SK-N-SH (cell line): ENCODE data around the gene LHPP. TPM values are rescaled to one million over a fixed set of nuclear protein-coding genes. Genes with fewer than 3 reads are reported as not detected.

Experiments
- CTCF ChIA-PET: fragments of 300-600, 350-600 bp; formaldehyde crosslinking; extraction: SDS; loops from one replicate; lab custom pipeline; 2021; lab: Yijun Ruan, JAX
- POLR2A ChIA-PET: fragments of 350-600 bp; sonication (Branson Sonifier 250); formaldehyde crosslinking; extraction: SDS; loops from one replicate; lab custom pipeline; 2020; ENCODE audit warnings: antibody characterized with exemption, inconsistent platforms; lab: Yijun Ruan, JAX
- DNase-seq: peaks from one replicate; pipeline ENCODE4 v3.0.0; 2012
- H2AFZ ChIP-seq: fragments of 200-600 bp; sonication (generic); 2 replicates; pipeline ENCODE4 v1.8.1; 2016; ENCODE audit warnings: antibody characterized with exemption, mild to moderate bottlenecking, low read depth
- H3F3A ChIP-seq: fragments of 200-600 bp; sonication (generic); replicated peaks from 2 replicates; pipeline ENCODE3; 2016; ENCODE audit warnings: antibody characterized with exemption, mild to moderate bottlenecking; ENCODE audit not compliant: insufficient read depth
- H3K27ac ChIP-seq, 2 experiments: fragments of 200-500 bp in 1 of 2; fragments of 200-600 bp in 1 of 2; sonication (Bioruptor generic) in 1 of 2; sonication (generic), shearing (Covaris generic) in 1 of 2; 2 replicates each; pipeline versions ENCODE4 v1.5.1 to v1.6.1; 2014 to 2016; ENCODE audit warnings: low read depth in 2 of 2, inconsistent platforms in 1 of 2, low read length in 1 of 2, mild to moderate bottlenecking in 1 of 2, mixed read lengths in 1 of 2
- H3K27me3 ChIP-seq: fragments of 200-600 bp; sonication (generic), shearing (Covaris generic); 2 replicates; pipeline ENCODE4 v1.6.1; 2016; ENCODE audit warnings: mixed run types; ENCODE audit not compliant: insufficient read depth
- H3K36me3 ChIP-seq, 2 experiments: fragments of 200-500 bp in 1 of 2; fragments of 200-600 bp in 1 of 2; sonication (Bioruptor generic) in 1 of 2; sonication (generic) in 1 of 2; replicated peaks in 1 of 2; 2 replicates each; pipeline versions ENCODE3 to v1.5.1; 2014 to 2016; ENCODE audit warnings: low read length in 1 of 2, mild to moderate bottlenecking in 1 of 2; ENCODE audit not compliant: insufficient read depth in 2 of 2, control insufficient read depth in 1 of 2
- H3K4me1 ChIP-seq, 2 experiments: fragments of 200-500 bp in 1 of 2; fragments of 200-600 bp in 1 of 2; sonication (Bioruptor generic) in 1 of 2; sonication (generic), shearing (Covaris generic) in 1 of 2; 2 replicates each; pipeline versions ENCODE4 v1.5.1 to v1.6.1; 2014 to 2016; ENCODE audit warnings: low read depth in 1 of 2, low read length in 1 of 2, mixed run types in 1 of 2; ENCODE audit not compliant: insufficient read depth in 2 of 2, control insufficient read depth in 1 of 2
- H3K4me2 ChIP-seq: fragments of 200-600 bp; sonication (generic), shearing (Covaris generic); 2 replicates; pipeline ENCODE4 v1.6.1; 2017; ENCODE audit warnings: mixed run types
- H3K4me3 ChIP-seq, 2 experiments: fragments of 200-500 bp in 1 of 2; fragments of 200-600 bp in 1 of 2; sonication (Bioruptor generic) in 1 of 2; sonication (generic), shearing (Covaris generic) in 1 of 2; 2 replicates each; pipeline versions ENCODE4 v1.5.1 to v1.8.1; 2014 to 2016; ENCODE audit warnings: low read depth in 2 of 2, inconsistent platforms in 1 of 2, low read length in 1 of 2, mild to moderate bottlenecking in 1 of 2, mixed read lengths in 1 of 2, moderate library complexity in 1 of 2
- H3K79me2 ChIP-seq: fragments of 200-600 bp; sonication (generic); 2 replicates; pipeline ENCODE4 v1.8.1; 2017; ENCODE audit warnings: mild to moderate bottlenecking; ENCODE audit not compliant: insufficient read depth
- H3K9ac ChIP-seq: fragments of 200-600 bp; sonication (generic); 2 replicates; pipeline ENCODE4 v1.6.1; 2017; ENCODE audit warnings: mixed run types
- H3K9me2 ChIP-seq: fragments of 200-600 bp; sonication (generic); 2 replicates; pipeline ENCODE4 v1.6.1; 2017; ENCODE audit warnings: mixed run types
- H3K9me3 ChIP-seq: fragments of 200-600 bp; sonication (generic); 2 replicates; pipeline ENCODE4 v1.6.1; 2017; ENCODE audit warnings: mixed run types, mild to moderate bottlenecking, moderate library complexity
- H4K20me1 ChIP-seq: fragments of 200-600 bp; sonication (generic); 2 replicates; pipeline ENCODE4 v1.6.1; 2017; ENCODE audit warnings: mild to moderate bottlenecking, mixed run types; ENCODE audit not compliant: insufficient read depth
- ELF1 ChIP-seq: IDR thresholded peaks from 2 replicates; pipeline ENCODE4 v1.4.0; 2012
- EP300 ChIP-seq, 2 experiments: IDR thresholded peaks; 2 replicates each; pipeline versions ENCODE4 v1.4.0 to v1.6.1; 2012; ENCODE audit warnings: borderline replicate concordance in 1 of 2, low read depth in 1 of 2, low read length in 1 of 2
- EZH2phosphoT487 ChIP-seq: fragments of 200-600 bp; sonication (generic); IDR thresholded peaks from 2 replicates; pipeline ENCODE4 v1.6.1; 2017; ENCODE audit warnings: low read depth, mixed run types, mild to moderate bottlenecking, antibody characterized with exemption, moderate library complexity, borderline replicate concordance
- FOSL2 ChIP-seq: IDR thresholded peaks from 2 replicates; pipeline ENCODE4 v1.4.0; 2012; ENCODE audit warnings: low read depth, mild to moderate bottlenecking, moderate library complexity, borderline replicate concordance
- FOXJ3 ChIP-seq: sonication (generic); formaldehyde crosslinking; IDR thresholded peaks from 2 replicates; pipeline ENCODE4 v1.5.1; 2020; ENCODE audit warnings: mild to moderate bottlenecking, missing genetic modification reagents
- FOXM1 ChIP-seq: IDR thresholded peaks from 2 replicates; pipeline ENCODE4 v1.4.0; 2012; ENCODE audit warnings: low read depth, mild to moderate bottlenecking
- GABPA ChIP-seq: IDR thresholded peaks from 2 replicates; pipeline ENCODE4 v1.4.0; 2012; ENCODE audit warnings: low read depth, mild to moderate bottlenecking
- GATA2 ChIP-seq: sonication (generic); formaldehyde crosslinking; IDR thresholded peaks from 2 replicates; pipeline ENCODE4 v1.5.0; 2020; ENCODE audit warnings: mild to moderate bottlenecking, missing genetic modification reagents
- JUND ChIP-seq: IDR thresholded peaks from 2 replicates; pipeline ENCODE4 v1.4.0; 2012
- MXI1 ChIP-seq: IDR thresholded peaks from 2 replicates; pipeline ENCODE4 v1.6.1; 2012; ENCODE audit warnings: mild to moderate bottlenecking, low read depth, low read length, improper control_type of control experiment
- POLR2AphosphoS5 ChIP-seq: IDR thresholded peaks from 2 replicates; pipeline ENCODE4 v1.6.1; 2012; ENCODE audit warnings: low read depth, low read length
- RAD21 ChIP-seq: IDR thresholded peaks from 2 replicates; pipeline ENCODE4 v1.6.1; 2012; ENCODE audit warnings: mild to moderate bottlenecking, low read length
- RCOR1 ChIP-seq: fragments of 150-350 bp; IDR thresholded peaks from 2 replicates; pipeline ENCODE4 v1.6.1; 2017; ENCODE audit warnings: antibody characterized with exemption, low read length
- RFX5 ChIP-seq: IDR thresholded peaks from 2 replicates; pipeline ENCODE4 v1.6.1; 2012; ENCODE audit warnings: mild to moderate bottlenecking, improper control_type of control experiment, low read length
- SIN3A ChIP-seq: IDR thresholded peaks from 2 replicates; pipeline ENCODE4 v1.6.1; 2012; ENCODE audit warnings: low read depth, mild to moderate bottlenecking, low read length, moderate library complexity, borderline replicate concordance
- TAF1 ChIP-seq: IDR thresholded peaks from 2 replicates; pipeline ENCODE4 v1.6.1; 2012; ENCODE audit warnings: low read depth, mild to moderate bottlenecking, low read length, moderate library complexity, borderline replicate concordance
- TCF12 ChIP-seq: IDR thresholded peaks from 2 replicates; pipeline ENCODE4 v1.4.0; 2012
- ZBTB33 ChIP-seq: IDR thresholded peaks from 2 replicates; pipeline ENCODE4 v1.4.0; 2012; ENCODE audit warnings: low read depth, borderline replicate concordance
- WGBS: methylation state at CpG from one replicate; pipeline ENCODE4 v1.1.6; 2017; ENCODE audit warnings: low lambda C conversion rate; 5-methylcytosine and 5-hydroxymethylcytosine counted together
- polyA plus RNA-seq, 3 experiments: library from polyadenylated mRNA; depleted of rRNA; stranded (reverse); fragments of >200 nt; gene quantifications; 2 replicates each; pipeline ENCODE4 v1.2.3, GENCODE V29; 2012
- TF ChIP-seq, protein P1 (sequence below): fragments of 200-600 bp; sonication (generic); IDR thresholded peaks from 2 replicates; pipeline ENCODE4 v1.6.1; 2017; ENCODE audit warnings: antibody characterized with exemption, mild to moderate bottlenecking, moderate library complexity
- TF ChIP-seq, protein P2 (sequence below): IDR thresholded peaks from 2 replicates; pipeline ENCODE4 v1.6.1; 2012; ENCODE audit warnings: mild to moderate bottlenecking, low read depth, low read length, moderate library complexity

The LHPP gene
- polyA plus RNA-seq, 1 of the 3 experiments (the other 2 are of a cell fraction) = 29.8 TPM

DNA sequence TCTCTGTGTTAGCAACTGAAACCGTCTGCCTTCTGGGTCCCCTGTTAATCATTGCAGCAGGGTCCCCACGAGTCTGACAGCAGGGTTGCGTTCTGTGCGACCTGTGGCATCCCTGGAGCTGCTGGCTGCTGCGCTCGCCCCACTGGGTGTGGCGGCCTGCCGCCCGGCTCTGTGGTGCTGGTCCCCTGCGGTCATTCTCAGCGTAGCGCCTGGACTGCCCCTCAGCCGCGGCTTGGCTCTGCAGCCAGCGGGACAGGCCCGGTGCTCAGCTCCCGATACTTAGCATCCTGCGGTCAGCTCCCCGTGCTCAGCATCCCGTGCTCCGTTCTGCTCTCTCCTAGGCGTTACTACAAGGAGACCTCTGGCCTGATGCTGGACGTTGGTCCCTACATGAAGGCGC lies 35.0 kb downstream of the LHPP start:
- Histone ChIP-seq H3K27me3 (no peaks in the 10 kb centered on the region), H3K27ac (peak overlapping the region in 1 of 2 experiments; percentile 51; a peak in 1 of 4 replicates), H3K9ac (no peak overlapping the region), H3K79me2 (no peaks in the 10 kb centered on the region), H3K9me2 (no peaks in the 10 kb centered on the region), H3K4me1 (peaks cover 0 to 26% of the 10 kb centered on the region in 2 experiments; a peak in 1 of 4 replicates), H2AFZ (no peak overlapping the region)
- POLR2A ChIA-PET = no interaction called here
- WGBS = 81% methylated on average over 11 of the region's 24 CpGs
- no peak for TF ChIP-seq FOXJ3 (CRISPR knock-in tag)
- TF ChIP-seq POLR2AphosphoS5 = no peak
- TF ChIP-seq ZBTB33 = no peak
- TF ChIP-seq GATA2 = no peak
- no peak for TF ChIP-seq JUND
- no peak for TF ChIP-seq FOXM1
- no peak for TF ChIP-seq RAD21
- no peak for TF ChIP-seq RCOR1
- TF ChIP-seq, protein P1, sequence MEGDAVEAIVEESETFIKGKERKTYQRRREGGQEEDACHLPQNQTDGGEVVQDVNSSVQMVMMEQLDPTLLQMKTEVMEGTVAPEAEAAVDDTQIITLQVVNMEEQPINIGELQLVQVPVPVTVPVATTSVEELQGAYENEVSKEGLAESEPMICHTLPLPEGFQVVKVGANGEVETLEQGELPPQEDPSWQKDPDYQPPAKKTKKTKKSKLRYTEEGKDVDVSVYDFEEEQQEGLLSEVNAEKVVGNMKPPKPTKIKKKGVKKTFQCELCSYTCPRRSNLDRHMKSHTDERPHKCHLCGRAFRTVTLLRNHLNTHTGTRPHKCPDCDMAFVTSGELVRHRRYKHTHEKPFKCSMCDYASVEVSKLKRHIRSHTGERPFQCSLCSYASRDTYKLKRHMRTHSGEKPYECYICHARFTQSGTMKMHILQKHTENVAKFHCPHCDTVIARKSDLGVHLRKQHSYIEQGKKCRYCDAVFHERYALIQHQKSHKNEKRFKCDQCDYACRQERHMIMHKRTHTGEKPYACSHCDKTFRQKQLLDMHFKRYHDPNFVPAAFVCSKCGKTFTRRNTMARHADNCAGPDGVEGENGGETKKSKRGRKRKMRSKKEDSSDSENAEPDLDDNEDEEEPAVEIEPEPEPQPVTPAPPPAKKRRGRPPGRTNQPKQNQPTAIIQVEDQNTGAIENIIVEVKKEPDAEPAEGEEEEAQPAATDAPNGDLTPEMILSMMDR = no peak
- TF ChIP-seq FOSL2 = no peak
- TF ChIP-seq TAF1 = no peak
- TF ChIP-seq GABPA = no peak
- no peak for TF ChIP-seq MXI1
- no peak for TF ChIP-seq EP300 (IDR thresholded peaks at IDR 0.05; ENCODE audit: borderline replicate concordance in 1 of 2, low read depth in 1 of 2, low read length in 1 of 2)
- no peak for TF ChIP-seq RFX5
- no peak for TF ChIP-seq ELF1
- TF ChIP-seq EZH2phosphoT487 = no peak
- TF ChIP-seq TCF12 = no peak
- TF ChIP-seq, protein P2, sequence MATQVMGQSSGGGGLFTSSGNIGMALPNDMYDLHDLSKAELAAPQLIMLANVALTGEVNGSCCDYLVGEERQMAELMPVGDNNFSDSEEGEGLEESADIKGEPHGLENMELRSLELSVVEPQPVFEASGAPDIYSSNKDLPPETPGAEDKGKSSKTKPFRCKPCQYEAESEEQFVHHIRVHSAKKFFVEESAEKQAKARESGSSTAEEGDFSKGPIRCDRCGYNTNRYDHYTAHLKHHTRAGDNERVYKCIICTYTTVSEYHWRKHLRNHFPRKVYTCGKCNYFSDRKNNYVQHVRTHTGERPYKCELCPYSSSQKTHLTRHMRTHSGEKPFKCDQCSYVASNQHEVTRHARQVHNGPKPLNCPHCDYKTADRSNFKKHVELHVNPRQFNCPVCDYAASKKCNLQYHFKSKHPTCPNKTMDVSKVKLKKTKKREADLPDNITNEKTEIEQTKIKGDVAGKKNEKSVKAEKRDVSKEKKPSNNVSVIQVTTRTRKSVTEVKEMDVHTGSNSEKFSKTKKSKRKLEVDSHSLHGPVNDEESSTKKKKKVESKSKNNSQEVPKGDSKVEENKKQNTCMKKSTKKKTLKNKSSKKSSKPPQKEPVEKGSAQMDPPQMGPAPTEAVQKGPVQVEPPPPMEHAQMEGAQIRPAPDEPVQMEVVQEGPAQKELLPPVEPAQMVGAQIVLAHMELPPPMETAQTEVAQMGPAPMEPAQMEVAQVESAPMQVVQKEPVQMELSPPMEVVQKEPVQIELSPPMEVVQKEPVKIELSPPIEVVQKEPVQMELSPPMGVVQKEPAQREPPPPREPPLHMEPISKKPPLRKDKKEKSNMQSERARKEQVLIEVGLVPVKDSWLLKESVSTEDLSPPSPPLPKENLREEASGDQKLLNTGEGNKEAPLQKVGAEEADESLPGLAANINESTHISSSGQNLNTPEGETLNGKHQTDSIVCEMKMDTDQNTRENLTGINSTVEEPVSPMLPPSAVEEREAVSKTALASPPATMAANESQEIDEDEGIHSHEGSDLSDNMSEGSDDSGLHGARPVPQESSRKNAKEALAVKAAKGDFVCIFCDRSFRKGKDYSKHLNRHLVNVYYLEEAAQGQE = no peak
- no peak for TF ChIP-seq SIN3A
- TF ChIP-seq, all 33 proteins: peak for 0
- no peaks in the 10 kb centered on the region for H4K20me1 ChIP-seq
- H3K36me3 ChIP-seq = peaks cover 0 to 14% of the 10 kb centered on the region in 2 experiments
- H3F3A ChIP-seq = no peaks in the 10 kb centered on the region
- no peak overlapping the region for H3K4me3 ChIP-seq
- CTCF ChIA-PET = interaction anchor here (1.3 kb wide), 1 partner anchor 79 kb away, joined by 3 read pairs; no protein-coding TSS in a partner anchor
- H3K4me2 ChIP-seq = no peak overlapping the region
- no peak for DNase-seq
- no peaks in the 10 kb centered on the region for H3K9me3 ChIP-seq
